Hepatocyte (in vitro differentiated cells): ENCODE data around the gene CEBPB.

Experiments used
- CTCF ChIP-seq: fragments of 200-600 bp; sonication (generic); IDR thresholded peaks from 2 replicates; pipeline ENCODE4 v1.5.1; 2016; ENCODE audit warnings: antibody characterized with exemption, mild to moderate bottlenecking; ENCODE audit not compliant: poor library complexity
- EZH2 ChIP-seq: fragments of 200-600 bp; sonication (generic); IDR thresholded peaks from 2 replicates; pipeline ENCODE4 v1.6.1; 2016; ENCODE audit warnings: antibody characterized with exemption, mild to moderate bottlenecking, borderline replicate concordance
- EZH2phosphoT487 ChIP-seq: fragments of 200-600 bp; sonication (generic); IDR thresholded peaks from one replicate; pipeline ENCODE4 v1.6.1; 2018; ENCODE audit warnings: antibody characterized with exemption, mild to moderate bottlenecking, low read depth, moderate library complexity; ENCODE audit not compliant: unreplicated experiment, severe bottlenecking

DNA sequence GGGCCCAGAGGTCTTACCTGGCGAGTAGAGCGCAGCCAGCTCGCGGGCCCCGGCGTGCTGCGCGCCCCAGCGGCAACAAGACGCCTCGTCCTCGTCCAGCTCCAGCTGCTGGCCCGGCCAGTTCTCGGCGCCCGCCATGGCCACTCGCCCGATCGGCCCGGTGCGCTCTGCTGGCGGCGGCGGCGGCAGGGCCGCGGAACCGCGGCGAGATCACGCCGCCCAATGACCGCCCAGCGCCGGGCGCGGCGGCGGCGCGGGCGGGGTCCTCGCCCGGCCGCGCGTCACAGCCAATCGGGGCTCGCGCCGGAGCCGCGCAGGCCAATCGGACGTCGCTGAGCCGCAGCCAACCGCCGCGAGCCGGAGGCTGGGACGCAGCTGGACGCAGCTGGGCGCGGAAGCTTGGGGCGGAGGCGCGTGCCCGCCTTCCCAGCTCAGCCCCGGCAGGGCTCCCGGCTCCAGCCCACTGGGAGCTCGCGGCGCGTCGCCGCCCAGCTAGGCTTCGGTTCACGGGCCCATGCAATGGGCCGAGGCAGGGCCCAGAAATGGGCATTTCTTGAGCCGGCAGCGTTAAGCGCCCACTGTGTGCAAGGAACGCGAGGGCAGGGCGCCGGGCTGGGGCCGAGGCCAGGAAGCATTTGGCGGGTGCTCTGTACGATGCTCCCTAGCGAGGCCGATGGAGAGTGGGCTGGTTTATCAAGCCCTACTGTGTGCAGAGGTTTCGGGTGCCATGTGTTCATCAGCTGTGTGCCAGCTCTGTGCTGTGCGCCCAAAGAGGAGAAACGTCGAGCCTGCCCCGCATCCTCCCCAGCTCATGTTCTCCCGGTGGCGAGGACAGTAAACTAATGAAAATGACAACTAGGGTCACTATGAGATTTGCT lies 36.9 kb upstream of the CEBPB start, which contains the start of gene PEDS1:
- TF ChIP-seq CTCF (no peak), EZH2 (no peak), EZH2phosphoT487 (no peak)
